Esophagus squamous epithelium (tissue), 5 donors: ENCODE measurements around the gene ANGPTL8. TPM values are rescaled to one million over a fixed set of nuclear protein-coding genes. Genes with fewer than 3 reads are reported as not detected.

Experiments
- DNase-seq: peaks from one replicate; lab custom pipeline; 2025; lab: John Stamatoyannopoulos, UW
- H3K27ac ChIP-seq, 4 donors: fragments of 200-600 bp; sonication (generic); one replicate each; pipeline ENCODE4 v1.5.1; 2016 to 2019; ENCODE audit warnings: mild to moderate bottlenecking in 1 of 4
- H3K27me3 ChIP-seq, 4 donors: fragments of 200-600 bp; sonication (generic); 1 replicate in 3 of 4; 2 replicates in 1 of 4; pipeline versions ENCODE4 v1.5.1 to v1.6.0; 2017 to 2021; ENCODE audit warnings: antibody characterized with exemption in 1 of 4
- H3K36me3 ChIP-seq, 3 donors: fragments of 200-600 bp; sonication (generic); one replicate each; pipeline ENCODE4 v1.5.1; 2016 to 2019
- H3K4me1 ChIP-seq, 3 donors: fragments of 200-600 bp; sonication (generic); one replicate each; pipeline ENCODE4 v1.5.1; 2017 to 2019
- H3K4me3 ChIP-seq, 4 donors: fragments of 200-600 bp; sonication (generic); 1 replicate in 3 of 4; 2 replicates in 1 of 4; pipeline ENCODE4 v1.5.1; 2016 to 2019; ENCODE audit warnings: mild to moderate bottlenecking in 2 of 4, moderate library complexity in 1 of 4
- H3K9me3 ChIP-seq, 3 donors: fragments of 200-600 bp; sonication (generic); one replicate each; pipeline ENCODE4 v1.5.1; 2016 to 2019
- POLR2A ChIP-seq, 4 donors: fragments of 450-650 bp; IDR thresholded peaks; one replicate each; pipeline ENCODE4 v1.6.1; 2017; ENCODE audit warnings: antibody characterized with exemption in 4 of 4, mild to moderate bottlenecking in 4 of 4, moderate library complexity in 3 of 4
- WGBS, 2 donors: methylation state at CpG; one replicate each; pipeline ENCODE4 v1.1.5; 2018; 5-methylcytosine and 5-hydroxymethylcytosine counted together
- intact Hi-C: fragments of 100-400 bp; cut with DNase I; formaldehyde crosslinking; loops from one replicate; pipeline ENCODE4 v1.15.0; 2022
- total RNA-seq, 4 donors: library from RNA; depleted of rRNA; stranded (reverse); fragments of >200 nt; gene quantifications; one replicate each; pipeline ENCODE4 v1.1.0, GENCODE V29; 2016
- TF ChIP-seq, protein P1 (sequence below), 6 experiments: fragments of 450-650 bp in 4 of 6; fragments of 200-600 bp in 2 of 6; sonication (generic) in 2 of 6; IDR thresholded peaks; one replicate each; pipeline ENCODE4 v1.5.1; 2016 to 2019; ENCODE audit warnings: antibody characterized with exemption in 6 of 6, mild to moderate bottlenecking in 4 of 6, moderate library complexity in 4 of 6
- donor health status: DM: yes; HTN: yes; CAD: no.

The ANGPTL8 gene
- total RNA-seq, 4 donors from 2014 or later: not detected

GRCh38 chr19:11196406-11197287 is 42.8 kb upstream of the ANGPTL8 start:
- Histone ChIP-seq H3K27ac (peak overlapping the region; percentile 79 to 93 (median 90)), H3K9me3 (no peaks in the 10 kb centered on the region), H3K27me3 (no peaks in the 10 kb centered on the region), H3K4me1 (peaks cover 13 to 73% (median 31%) of the 10 kb centered on the region in 3 donors), H3K4me3 (peak overlapping the region; percentile 63 to 89 (median 74)), H3K36me3 (peaks cover 0 to 54% (median 5%) of the 10 kb centered on the region in 3 donors)
- no peak for TF ChIP-seq POLR2A (IDR thresholded peaks at IDR 0.05)
- TF ChIP-seq, protein P1, sequence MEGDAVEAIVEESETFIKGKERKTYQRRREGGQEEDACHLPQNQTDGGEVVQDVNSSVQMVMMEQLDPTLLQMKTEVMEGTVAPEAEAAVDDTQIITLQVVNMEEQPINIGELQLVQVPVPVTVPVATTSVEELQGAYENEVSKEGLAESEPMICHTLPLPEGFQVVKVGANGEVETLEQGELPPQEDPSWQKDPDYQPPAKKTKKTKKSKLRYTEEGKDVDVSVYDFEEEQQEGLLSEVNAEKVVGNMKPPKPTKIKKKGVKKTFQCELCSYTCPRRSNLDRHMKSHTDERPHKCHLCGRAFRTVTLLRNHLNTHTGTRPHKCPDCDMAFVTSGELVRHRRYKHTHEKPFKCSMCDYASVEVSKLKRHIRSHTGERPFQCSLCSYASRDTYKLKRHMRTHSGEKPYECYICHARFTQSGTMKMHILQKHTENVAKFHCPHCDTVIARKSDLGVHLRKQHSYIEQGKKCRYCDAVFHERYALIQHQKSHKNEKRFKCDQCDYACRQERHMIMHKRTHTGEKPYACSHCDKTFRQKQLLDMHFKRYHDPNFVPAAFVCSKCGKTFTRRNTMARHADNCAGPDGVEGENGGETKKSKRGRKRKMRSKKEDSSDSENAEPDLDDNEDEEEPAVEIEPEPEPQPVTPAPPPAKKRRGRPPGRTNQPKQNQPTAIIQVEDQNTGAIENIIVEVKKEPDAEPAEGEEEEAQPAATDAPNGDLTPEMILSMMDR (IDR thresholded peaks at IDR 0.05): no peak
- no peak for DNase-seq
- intact Hi-C loops: no loop called here
- WGBS, 2 donors: 9 to 18% methylated on average over 19 to 30 of the region's 47 CpGs

GRCh38 chr19:11197291-11198174 is 41.9 kb upstream of the ANGPTL8 start, which contains the start of gene KANK2:
TSS of gene KANK2 (minus strand) at chr19:11197545. CDS start at chr19:11194511, 3,034 bp downstream.
- no peak for DNase-seq
- H3K27me3 ChIP-seq: no peaks in the 10 kb centered on the region
- peak within 1 kb of the TSS; percentile 79 to 93 (median 90) for H3K27ac ChIP-seq
- H3K4me3 ChIP-seq: peak within 1 kb of the TSS; percentile 63 to 89 (median 74)
- peaks cover 13 to 67% (median 28%) of the 10 kb centered on the region in 3 donors for H3K4me1 ChIP-seq
- no peaks in the 10 kb centered on the region for H3K9me3 ChIP-seq
- intact Hi-C loops: no loop called here
- 2 to 3% methylated on average over 23 to 26 of the region's 78 CpGs for WGBS, 2 donors
- TF ChIP-seq POLR2A (IDR thresholded peaks at IDR 0.05): peak in 2 of 4 donors; percentile 79 to 80
- TF ChIP-seq, protein P1 (IDR thresholded peaks at IDR 0.05): peak in 1 of 6 experiments; percentile 12
- H3K36me3 ChIP-seq: peaks cover 0 to 54% (median 5%) of the 10 kb centered on the region in 3 donors

DNA sequence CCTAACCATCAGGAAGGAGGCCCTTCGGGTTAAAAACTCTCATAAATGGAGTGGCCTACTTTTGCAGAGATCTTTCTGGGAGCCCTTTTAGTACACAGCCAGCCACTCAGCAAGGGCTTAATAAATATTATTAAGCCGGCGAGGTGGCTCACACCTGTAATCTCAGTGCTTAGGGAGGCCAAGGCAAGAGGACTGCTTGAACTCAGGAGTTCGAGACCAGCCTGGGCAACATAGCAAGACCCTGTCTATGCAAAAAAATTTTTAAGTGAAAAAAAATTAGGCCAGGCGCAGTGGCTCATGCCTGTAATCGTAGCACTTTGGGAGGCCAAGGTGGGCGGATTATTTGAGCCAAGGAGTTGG is 41.3 kb upstream of the ANGPTL8 start:
- peak overlapping the region; percentile 79 to 93 (median 90) for H3K27ac ChIP-seq
- no peak for DNase-seq
- peak overlapping the region in 3 of 4 donors; percentile 73 to 89 (median 75) for H3K4me3 ChIP-seq
- TF ChIP-seq, protein P1 (IDR thresholded peaks at IDR 0.05): no peak
- TF ChIP-seq POLR2A (IDR thresholded peaks at IDR 0.05): no peak
- H3K4me1 ChIP-seq: peaks cover 13 to 67% (median 34%) of the 10 kb centered on the region in 3 donors
- peaks cover 0 to 54% (median 4%) of the 10 kb centered on the region in 3 donors for H3K36me3 ChIP-seq
- 82 to 84% methylated on average over 6 to 7 of the region's 7 CpGs for WGBS, 2 donors
- intact Hi-C loops: no loop called here
- H3K27me3 ChIP-seq: no peaks in the 10 kb centered on the region
- H3K9me3 ChIP-seq: no peaks in the 10 kb centered on the region

- Histone ChIP-seq H3K27me3 (no peaks in the 10 kb centered on the region), H3K4me1 (peaks cover 13 to 67% (median 33%) of the 10 kb centered on the region in 3 donors), H3K4me3 (no peak overlapping the region), H3K36me3 (peaks cover 0 to 47% (median 0%) of the 10 kb centered on the region in 3 donors), H3K9me3 (no peaks in the 10 kb centered on the region), H3K27ac (peak overlapping the region in 3 of 4 donors; percentile 89 to 93 (median 92))
- 63% methylated on average over 7 of the region's 7 CpGs for WGBS, 2 donors
- intact Hi-C loops: no loop called here
- no peak for DNase-seq
- TF ChIP-seq, protein P1 (IDR thresholded peaks at IDR 0.05): no peak
- TF ChIP-seq POLR2A (IDR thresholded peaks at IDR 0.05): no peak
Measured at GRCh38 chr19:11198769-11199424, 40.5 kb upstream of the ANGPTL8 start.
